ENCODE measurements around the gene C1QTNF9B. TPM values are rescaled to one million over a fixed set of nuclear protein-coding genes. Genes with fewer than 3 reads are reported as not detected.

C1QTNF9B gene
- total and polyA plus RNA-seq, 2 donors (not counting 1 experiment from before 2014, with no cell fraction given): not detected

- Histone ChIP-seq H3K4me2 (replicated peaks; ENCODE audit: low read depth, low read length, poor library complexity, severe bottlenecking) (no peak overlapping the region), H3K36me3 (replicated peaks in 1 of 2; ENCODE audit: control extremely low read depth in 1 of 2, control insufficient read depth in 1 of 2, extremely low read depth in 1 of 2, insufficient read depth in 2 of 2, low read length in 1 of 2) (no peaks in the 10 kb centered on the region), H3K9ac (ENCODE audit: low read length) (no peak overlapping the region), H3K4me3 (ENCODE audit: control extremely low read depth in 1 of 5, extremely low read depth in 1 of 5, insufficient read depth in 1 of 5, low read depth in 2 of 5, low read length in 4 of 5) (no peak overlapping the region), H2AFZ (ENCODE audit: insufficient read depth, low read depth, low read length, poor library complexity, severe bottlenecking) (no peak overlapping the region), H3K9me3 (ENCODE audit: control extremely low read depth in 1 of 3, control insufficient read depth in 2 of 3, insufficient read depth in 1 of 3, low read length in 2 of 3) (no peaks in the 10 kb centered on the region), H3K4me1 (ENCODE audit: control insufficient read depth in 2 of 2, insufficient read depth in 2 of 2, low read length in 2 of 2) (no peaks in the 10 kb centered on the region), H4K20me1 (ENCODE audit: control insufficient read depth, insufficient read depth, low read length, poor library complexity, severe bottlenecking) (no peaks in the 10 kb centered on the region), H3K79me2 (ENCODE audit: control insufficient read depth, insufficient read depth, low read length) (no peaks in the 10 kb centered on the region), H3K27ac (ENCODE audit: low read length in 2 of 2) (no peak overlapping the region), H3K27me3 (replicated peaks in 1 of 4; ENCODE audit: control extremely low read depth in 1 of 4, control insufficient read depth in 3 of 4, insufficient read depth in 4 of 4, low read length in 3 of 4) (peaks cover 0 to 14% (median 8%) of the 10 kb centered on the region in 4 experiments)
- peaks cover 2% of the 10 kb centered on the region for H3K9me3 Mint-ChIP-seq (ENCODE audit: insufficient read depth)
- ATAC-seq (ENCODE audit: low read depth) (no peak), DNase-seq (peak; percentile 13)
- intact Hi-C loops (cut with micrococcal nuclease): no loop called here
- ChIA-PET CTCF (interaction anchor here (0.6 kb wide), 1 partner anchor 349 kb away, joined by 3 read pairs; no protein-coding TSS in a partner anchor), POLR2A (no interaction called here)
- no CpG with 5 or more reads among the region's 2 CpGs for WGBS (ENCODE audit: insufficient coverage)
- TF ChIP-seq EZH2 (IDR thresholded peaks at IDR 0.05; ENCODE audit: borderline replicate concordance, insufficient read depth, low read depth, low read length, poor library complexity, severe bottlenecking) (no peak), CTCF (IDR thresholded peaks at IDR 0.05) (peak; percentile 64)
- H3K27me3 Mint-ChIP-seq: peaks cover 40% of the 10 kb centered on the region
- no peaks in the 10 kb centered on the region for H3K4me1 Mint-ChIP-seq
- H3K27ac Mint-ChIP-seq: no peak overlapping the region
- H3K4me3 Mint-ChIP-seq: no peak overlapping the region
These were observed 24.2 kb upstream of the C1QTNF9B start for GRCh38 chr13:23921451-23921888.

- no peak overlapping the region for H2AFZ ChIP-seq (ENCODE audit: insufficient read depth, low read depth, low read length, poor library complexity, severe bottlenecking)
- CTCF ChIA-PET: interaction anchor here (0.7 kb wide), 1 partner anchor 19 kb away, joined by 3 read pairs; no protein-coding TSS in a partner anchor
- Mint-ChIP-seq H3K9me3 (ENCODE audit: insufficient read depth) (peaks cover 2% of the 10 kb centered on the region), H3K27ac (no peak overlapping the region), H3K27me3 (peaks cover 48% of the 10 kb centered on the region), H3K4me1 (no peaks in the 10 kb centered on the region), H3K4me3 (no peak overlapping the region)
- TF ChIP-seq CTCF (IDR thresholded peaks at IDR 0.05) (no peak), EZH2 (IDR thresholded peaks at IDR 0.05; ENCODE audit: borderline replicate concordance, insufficient read depth, low read depth, low read length, poor library complexity, severe bottlenecking) (no peak)
- H3K4me2 ChIP-seq (replicated peaks; ENCODE audit: low read depth, low read length, poor library complexity, severe bottlenecking): no peak overlapping the region
- DNase-seq: no peak
- no peak for ATAC-seq (ENCODE audit: low read depth)
- no peaks in the 10 kb centered on the region for H3K9me3 ChIP-seq (ENCODE audit: control extremely low read depth in 1 of 3, control insufficient read depth in 2 of 3, insufficient read depth in 1 of 3, low read length in 2 of 3)
- H3K4me3 ChIP-seq (ENCODE audit: control extremely low read depth in 1 of 5, extremely low read depth in 1 of 5, insufficient read depth in 1 of 5, low read depth in 2 of 5, low read length in 4 of 5): no peak overlapping the region
- H3K36me3 ChIP-seq (replicated peaks in 1 of 2; ENCODE audit: control extremely low read depth in 1 of 2, control insufficient read depth in 1 of 2, extremely low read depth in 1 of 2, insufficient read depth in 2 of 2, low read length in 1 of 2): no peaks in the 10 kb centered on the region
- H3K27ac ChIP-seq (ENCODE audit: low read length in 2 of 2): no peak overlapping the region
- no peak overlapping the region for H3K9ac ChIP-seq (ENCODE audit: low read length)
- H3K79me2 ChIP-seq (ENCODE audit: control insufficient read depth, insufficient read depth, low read length): no peaks in the 10 kb centered on the region
- WGBS (ENCODE audit: insufficient coverage): no CpG with 5 or more reads among the region's 1 CpG
- H3K4me1 ChIP-seq (ENCODE audit: control insufficient read depth in 2 of 2, insufficient read depth in 2 of 2, low read length in 2 of 2): no peaks in the 10 kb centered on the region
- H3K27me3 ChIP-seq (replicated peaks in 1 of 4; ENCODE audit: control extremely low read depth in 1 of 4, control insufficient read depth in 3 of 4, insufficient read depth in 4 of 4, low read length in 3 of 4): peaks cover 0 to 16% (median 9%) of the 10 kb centered on the region in 4 experiments
- POLR2A ChIA-PET: no interaction called here
- intact Hi-C loops (cut with micrococcal nuclease): no loop called here
- no peaks in the 10 kb centered on the region for H4K20me1 ChIP-seq (ENCODE audit: control insufficient read depth, insufficient read depth, low read length, poor library complexity, severe bottlenecking)
These were observed 21.7 kb upstream of the C1QTNF9B start for GRCh38 chr13:23919006-23919405.
